ENCODE results near the gene ADAMTSL2. TPM values are rescaled to one million over a fixed set of nuclear protein-coding genes. Genes with fewer than 3 reads are reported as not detected.

Gene ADAMTSL2
- total RNA-seq, 1 experiment from 2014 or later, result not detected

GRCh38 chr9:133493845-133494540 is 40.5 kb upstream of the ADAMTSL2 start:
- no peak for DNase-seq (ENCODE audit: unreplicated experiment)
- no peak for TF ChIP-seq CTCF (IDR thresholded peaks at IDR 0.05; ENCODE audit: unreplicated experiment)
- Mint-ChIP-seq H3K36me3 (ENCODE audit: insufficient read depth, unreplicated experiment) (no peaks in the 10 kb centered on the region), H3K27me3 (ENCODE audit: insufficient read depth, unreplicated experiment) (peaks cover 36% of the 10 kb centered on the region), H3K4me1 (ENCODE audit: insufficient read depth, unreplicated experiment) (no peaks in the 10 kb centered on the region), H3K27ac (ENCODE audit: low read depth, unreplicated experiment) (no peak overlapping the region), H3K9me3 (ENCODE audit: unreplicated experiment) (no peaks in the 10 kb centered on the region), H3K4me3 (ENCODE audit: unreplicated experiment) (no peak overlapping the region)
- intact Hi-C loops (cut with micrococcal nuclease), result no loop called here
- ChIA-PET POLR2A (no interaction called here), CTCF (interaction anchor here (0.6 to 1.1 kb wide), 4 partner anchors 22 to 469 kb away, joined by 3 read pairs; no protein-coding TSS in a partner anchor)
- BruUV-seq (replicated peaks), result no TSS peak

GRCh38 chr9:133494636-133495326 is 39.7 kb upstream of the ADAMTSL2 start:
- BruUV-seq (replicated peaks), result no TSS peak
- TF ChIP-seq CTCF (IDR thresholded peaks at IDR 0.05; ENCODE audit: unreplicated experiment), result no peak
- no peaks in the 10 kb centered on the region for H3K36me3 Mint-ChIP-seq (ENCODE audit: insufficient read depth, unreplicated experiment)
- no peak overlapping the region for H3K4me3 Mint-ChIP-seq (ENCODE audit: unreplicated experiment)
- no peak for DNase-seq (ENCODE audit: unreplicated experiment)
- ChIA-PET POLR2A (no interaction called here), CTCF (interaction anchor here (0.5 to 1.1 kb wide), 5 partner anchors 46 to 633 kb away, joined by 3 to 8 read pairs (median 3); no protein-coding TSS in a partner anchor)
- H3K27ac Mint-ChIP-seq (ENCODE audit: low read depth, unreplicated experiment), result no peak overlapping the region
- intact Hi-C loops (cut with micrococcal nuclease), result no loop called here
- H3K4me1 Mint-ChIP-seq (ENCODE audit: insufficient read depth, unreplicated experiment), result no peaks in the 10 kb centered on the region
- peaks cover 36% of the 10 kb centered on the region for H3K27me3 Mint-ChIP-seq (ENCODE audit: insufficient read depth, unreplicated experiment)
- H3K9me3 Mint-ChIP-seq (ENCODE audit: unreplicated experiment), result no peaks in the 10 kb centered on the region

GRCh38 chr9:133495327-133496293 is 38.9 kb upstream of the ADAMTSL2 start:
- H3K4me1 Mint-ChIP-seq (ENCODE audit: insufficient read depth, unreplicated experiment), result no peaks in the 10 kb centered on the region
- peaks cover 36% of the 10 kb centered on the region for H3K27me3 Mint-ChIP-seq (ENCODE audit: insufficient read depth, unreplicated experiment)
- intact Hi-C loops (cut with micrococcal nuclease), result no loop called here
- no peak for TF ChIP-seq CTCF (IDR thresholded peaks at IDR 0.05; ENCODE audit: unreplicated experiment)
- no peaks in the 10 kb centered on the region for H3K9me3 Mint-ChIP-seq (ENCODE audit: unreplicated experiment)
- no TSS peak for BruUV-seq (replicated peaks)
- CTCF ChIA-PET, result interaction anchor here (0.5 to 1.7 kb wide), 7 partner anchors 9 to 987 kb away, joined by 3 to 8 read pairs (median 3); no protein-coding TSS in a partner anchor
- H3K27ac Mint-ChIP-seq (ENCODE audit: low read depth, unreplicated experiment), result no peak overlapping the region
- DNase-seq (ENCODE audit: unreplicated experiment), result no peak
- POLR2A ChIA-PET, result interaction anchor here (0.7 kb wide), 1 partner anchor 79 kb away, joined by 4 read pairs; no protein-coding TSS in a partner anchor
- no peak overlapping the region for H3K4me3 Mint-ChIP-seq (ENCODE audit: unreplicated experiment)
- H3K36me3 Mint-ChIP-seq (ENCODE audit: insufficient read depth, unreplicated experiment), result no peaks in the 10 kb centered on the region

All from MCF 10A (cell line).